HG03097 (cell line): ENCODE results near the gene SEPTIN8.
"Not testable (repeated sequence)": the region's sequence is repeated elsewhere in the genome, so short reads cannot be mapped to it uniquely, and the experiment has no call there.

Source experiments
- ATAC-seq: cut with Tn5 transposase; IDR thresholded peaks from one replicate; pipeline ENCODE4 v1.9.1; 2021; ENCODE audit not compliant: unreplicated experiment, low FRiP score

SEPTIN8 gene

DNA sequence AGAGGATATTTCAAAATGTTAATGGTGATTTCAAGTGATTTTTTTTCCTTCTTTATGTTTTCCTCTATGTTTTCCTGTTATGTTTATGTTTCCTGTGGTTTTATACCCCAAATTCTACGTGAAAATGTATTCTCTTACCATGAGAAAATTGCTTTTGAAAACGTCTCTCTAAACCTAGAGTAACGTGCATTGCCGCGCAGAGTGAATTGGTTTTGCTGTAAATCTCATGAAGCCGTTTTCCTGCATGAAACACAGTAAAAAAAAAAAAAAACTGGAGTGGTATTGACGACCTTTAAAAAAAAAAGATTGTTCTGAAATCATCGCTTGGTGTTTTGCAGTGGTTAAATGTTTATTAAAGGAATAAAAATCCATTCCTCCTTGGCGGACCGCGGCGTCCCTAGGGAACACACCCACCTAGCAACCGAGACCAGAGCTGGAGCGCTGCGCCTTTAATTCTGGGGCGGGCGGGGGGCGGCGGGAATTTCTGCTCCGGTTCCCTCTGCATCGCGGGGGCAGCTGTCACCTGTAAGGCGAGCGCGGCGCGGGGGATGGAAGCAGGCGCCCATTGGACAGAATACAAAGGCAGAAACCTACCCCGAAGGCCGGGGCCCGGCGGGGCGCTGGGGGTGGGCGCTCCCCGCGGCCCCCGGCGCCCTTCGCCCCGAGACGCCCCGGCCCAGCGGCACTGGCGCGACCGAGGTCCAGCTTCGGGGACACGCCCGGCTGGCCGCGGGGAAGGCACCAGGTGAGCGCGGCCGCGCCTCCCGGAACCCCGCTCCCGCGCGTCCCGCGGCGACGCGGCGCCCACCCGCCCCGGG is 36.0 kb upstream of the SEPTIN8 start, which contains the start of gene SOWAHA:
TSS of gene SOWAHA (plus strand) at position 522 of the 818 bp plus-strand sequence. CDS start 320 bp downstream, outside the sequence.
- ATAC-seq, result no peak

- ATAC-seq, result no peak
Measured at GRCh38 chr5:132812123-132812765, 35.2 kb upstream of the SEPTIN8 start.

GRCh38 chr5:132810605-132811004 is 33.6 kb upstream of the SEPTIN8 start:
- no peak for ATAC-seq

GRCh38 chr5:132808866-132809265 is 31.8 kb upstream of the SEPTIN8 start:
- ATAC-seq, result no peak

GRCh38 chr5:132808448-132808847 is 31.4 kb upstream of the SEPTIN8 start:
- ATAC-seq, result no peak

DNA sequence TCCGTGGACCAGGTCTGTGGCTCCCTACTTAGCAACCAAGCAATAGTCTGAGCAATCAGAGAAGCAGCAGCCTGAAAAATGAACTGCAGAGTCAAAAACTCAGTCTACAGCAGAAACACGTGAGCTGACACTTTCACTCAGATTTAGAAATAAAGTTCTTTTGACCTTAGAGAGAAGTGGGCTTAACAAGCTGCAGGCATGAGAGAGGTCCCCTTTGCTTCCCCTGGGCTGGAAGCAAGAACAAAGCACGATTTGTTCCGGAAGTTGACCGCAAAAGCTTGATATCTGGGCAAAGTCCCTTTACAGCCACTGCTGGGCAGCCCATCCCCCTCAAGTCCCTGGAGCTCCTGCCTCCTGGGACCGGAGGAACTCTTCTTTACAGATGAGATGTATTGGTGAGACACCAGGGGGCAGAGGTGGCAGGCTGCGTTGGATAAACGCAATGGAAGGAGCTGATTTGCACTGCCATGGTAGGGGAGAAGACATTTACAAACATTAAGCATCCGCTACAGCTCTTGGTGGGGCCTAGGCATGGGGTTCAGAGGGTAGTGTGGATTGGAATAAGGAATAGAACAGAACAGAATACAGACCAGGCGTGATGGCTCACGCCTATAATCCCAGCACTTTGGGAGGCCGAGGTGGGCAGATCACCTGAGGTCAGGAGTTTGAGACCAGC is 30.3 kb upstream of the SEPTIN8 start:
- no peak for ATAC-seq

DNA sequence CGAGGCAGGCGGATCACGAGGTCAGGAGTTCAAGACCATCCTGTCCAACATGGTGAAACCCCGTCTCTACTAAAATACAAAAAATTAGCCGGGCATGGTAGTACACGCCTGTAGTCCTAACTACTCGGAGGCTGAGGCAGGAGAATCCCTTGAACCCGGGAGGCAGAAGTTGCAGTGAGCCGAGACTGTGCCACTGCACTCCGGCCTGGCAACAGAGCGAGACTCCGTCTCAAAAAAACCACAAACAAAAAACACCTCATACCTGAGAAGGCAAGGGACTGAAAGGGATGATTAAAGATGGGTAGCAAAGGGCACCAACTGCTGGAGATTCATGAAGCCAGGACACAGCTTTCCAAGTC is 29.7 kb upstream of the SEPTIN8 start:
- ATAC-seq, result not testable (repeated sequence)

- not testable (repeated sequence) for ATAC-seq
Measured at GRCh38 chr5:132805872-132806271, 28.8 kb upstream of the SEPTIN8 start.

DNA sequence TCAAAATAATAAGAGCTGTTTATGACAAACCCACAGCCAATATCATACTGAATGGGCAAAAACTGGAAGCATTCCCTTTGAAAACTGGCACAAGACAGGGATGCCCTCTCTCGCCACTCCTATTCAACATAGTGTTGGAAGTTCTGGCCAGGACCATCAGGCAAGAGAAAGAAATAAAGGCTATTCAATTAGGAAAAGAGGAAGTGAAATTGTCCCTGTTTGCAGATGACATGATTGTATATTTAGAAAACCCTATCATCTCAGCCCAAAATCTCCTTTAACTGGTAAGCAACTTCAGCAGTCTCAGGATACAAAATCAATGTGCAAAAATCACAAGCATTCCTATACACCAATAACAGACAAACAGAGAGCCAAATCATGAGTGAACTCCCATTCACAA is 27.2 kb upstream of the SEPTIN8 start:
- not testable (repeated sequence) for ATAC-seq

- ATAC-seq, result not testable (repeated sequence)
Measured at GRCh38 chr5:132802685-132803066, 25.6 kb upstream of the SEPTIN8 start.

DNA sequence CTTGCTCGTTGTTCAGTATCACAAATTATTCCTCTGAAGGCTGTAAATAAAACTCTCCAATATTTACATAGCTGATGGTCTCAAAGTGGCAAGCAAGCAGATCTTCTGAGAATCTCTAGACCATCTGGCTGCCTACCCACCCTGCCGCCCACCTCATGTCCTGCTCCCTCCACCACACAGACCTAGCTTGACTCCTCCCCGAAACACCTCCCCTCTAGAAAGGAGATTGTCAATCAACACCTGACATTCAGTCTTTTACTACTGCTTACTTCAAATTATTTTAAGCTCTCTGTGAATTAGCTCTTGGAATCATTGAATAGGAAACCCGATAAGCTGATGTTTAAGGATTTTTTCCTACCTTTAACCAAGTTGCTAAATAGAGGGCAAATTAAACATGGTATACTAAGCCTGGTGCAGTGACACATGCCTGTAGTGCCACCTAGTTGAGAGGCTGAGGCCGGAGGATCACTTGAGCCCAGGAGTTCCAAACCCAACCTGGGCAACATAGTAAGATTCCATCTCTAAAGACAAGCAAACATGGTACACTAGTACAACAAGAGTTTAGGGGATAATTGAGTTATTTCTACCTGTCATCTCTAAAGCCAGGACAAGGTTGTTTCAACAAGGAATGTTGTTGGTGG is 25.1 kb upstream of the SEPTIN8 start:
- no peak for ATAC-seq

DNA sequence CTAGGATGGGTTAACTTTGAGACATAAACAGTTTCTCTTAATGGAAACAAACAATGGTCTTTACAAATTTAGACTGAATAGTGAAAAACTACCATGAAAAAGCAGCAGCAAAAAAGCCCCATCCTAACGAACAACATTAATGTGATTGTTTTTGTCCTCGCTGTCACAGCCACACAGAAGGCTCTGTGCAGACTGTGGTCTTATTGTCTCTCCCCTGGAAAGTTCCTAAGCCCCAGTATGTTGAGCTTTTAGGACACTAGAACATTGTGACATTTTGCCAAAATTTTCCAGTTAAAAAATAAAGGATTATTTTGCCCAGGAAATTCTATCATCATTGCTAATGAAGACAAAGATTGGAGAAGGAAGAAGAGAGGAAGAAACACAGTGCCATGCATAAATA is 23.5 kb upstream of the SEPTIN8 start:
- ATAC-seq, result no peak

DNA sequence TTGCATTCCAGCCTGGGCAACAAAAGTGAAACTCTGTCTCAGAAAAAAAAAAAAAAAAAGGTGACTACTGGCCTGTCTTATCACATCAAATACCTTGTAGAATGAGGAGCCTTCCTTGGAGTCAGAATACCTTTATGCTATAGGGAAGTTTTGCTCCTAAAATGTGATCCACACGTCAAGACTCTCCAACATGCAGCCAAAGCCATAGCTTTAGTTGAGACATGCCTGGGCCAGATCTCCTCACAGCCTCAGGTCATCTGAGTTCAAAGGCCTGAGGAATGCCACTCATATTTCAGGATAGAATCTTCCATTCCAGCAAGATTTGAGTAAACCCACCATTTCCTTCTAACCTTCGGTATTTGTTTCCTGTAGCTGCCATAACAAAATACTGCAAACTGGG is 22.4 kb upstream of the SEPTIN8 start:
- ATAC-seq, result no peak

DNA sequence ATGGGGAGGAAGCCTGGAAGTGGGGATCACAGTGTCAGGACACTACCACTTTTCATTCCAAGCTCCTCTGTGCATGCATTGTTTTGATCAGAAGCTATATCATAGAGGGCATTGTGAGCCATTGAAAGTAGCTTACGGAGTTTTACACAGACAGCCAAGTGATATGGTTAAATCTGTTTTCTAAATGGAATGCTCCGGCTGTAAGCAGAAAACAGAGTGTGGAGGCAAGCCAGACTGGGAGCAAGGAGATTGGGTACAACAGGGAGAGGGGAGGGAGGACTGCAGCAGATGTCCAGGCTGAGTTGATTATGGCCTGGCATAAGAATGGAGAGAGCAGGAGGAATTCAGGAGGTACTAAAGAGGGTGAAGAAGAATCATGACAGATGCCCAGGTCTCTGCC is 20.6 kb upstream of the SEPTIN8 start:
- no peak for ATAC-seq

- no peak for ATAC-seq
Measured at GRCh38 chr5:132791026-132791425, 14.0 kb upstream of the SEPTIN8 start.

GRCh38 chr5:132790201-132790865 is 13.3 kb upstream of the SEPTIN8 start:
- no peak for ATAC-seq

DNA sequence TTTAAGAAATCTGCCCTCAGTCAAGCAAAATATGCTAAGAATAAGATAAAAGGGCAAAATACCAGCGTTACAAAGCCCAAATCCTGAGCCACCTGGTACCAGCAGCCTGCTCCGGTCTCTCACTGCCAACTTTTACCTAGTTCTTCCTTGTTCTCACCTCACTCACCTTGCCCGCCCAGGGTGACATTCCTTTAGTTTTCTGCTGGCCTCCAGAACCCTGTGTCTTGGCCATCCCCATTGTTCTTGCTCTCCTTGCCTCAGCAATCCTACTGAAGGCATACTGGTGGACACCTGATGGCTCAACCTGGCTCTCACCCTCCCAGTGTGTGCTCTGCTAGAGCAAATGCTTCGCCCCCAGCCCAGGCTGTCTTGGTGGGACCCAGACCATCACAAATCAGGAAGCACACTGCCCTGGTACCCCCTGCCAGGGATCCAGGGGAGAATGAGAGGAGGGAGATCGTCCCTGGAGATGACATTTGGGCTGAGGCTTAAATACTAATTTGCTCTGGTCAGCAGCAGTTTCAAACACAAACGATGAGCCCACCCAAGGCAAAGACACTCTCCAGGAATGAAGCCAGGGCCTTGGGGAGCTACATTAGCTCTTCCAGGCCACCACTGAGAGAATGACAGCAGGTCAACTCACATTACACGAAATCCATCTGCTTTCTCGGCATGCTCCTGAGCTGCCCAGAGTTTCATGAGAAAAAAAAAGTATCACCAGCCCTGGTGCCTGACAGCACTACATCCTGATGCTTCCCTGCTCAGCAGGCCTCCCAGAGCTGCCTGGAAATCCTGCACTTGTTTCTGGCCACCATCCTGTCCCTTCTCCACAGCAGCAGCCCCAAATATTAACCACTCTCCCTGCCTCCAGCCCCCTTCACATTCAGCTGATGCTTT is 12.2 kb upstream of the SEPTIN8 start:
- no peak for ATAC-seq

DNA sequence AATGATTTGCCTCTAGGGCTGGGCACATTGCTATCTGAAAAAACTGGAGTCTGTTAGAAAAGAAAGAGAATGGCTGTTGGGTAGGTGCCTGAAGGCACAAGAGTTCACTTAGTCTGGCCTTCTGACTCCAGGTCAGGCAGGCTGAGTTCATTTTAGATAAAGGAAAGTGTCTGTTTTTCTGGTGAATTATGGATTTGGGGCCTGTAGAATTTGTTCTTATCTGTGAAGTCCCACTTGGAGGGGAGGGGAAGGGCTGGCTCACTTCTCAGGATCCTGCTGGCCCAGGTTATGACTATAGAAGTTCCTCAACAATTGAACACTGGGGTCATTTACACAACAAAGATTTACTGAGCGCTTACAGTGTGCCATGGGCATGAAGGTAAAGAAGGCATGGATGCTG is 11.5 kb upstream of the SEPTIN8 start:
- ATAC-seq, result no peak

DNA sequence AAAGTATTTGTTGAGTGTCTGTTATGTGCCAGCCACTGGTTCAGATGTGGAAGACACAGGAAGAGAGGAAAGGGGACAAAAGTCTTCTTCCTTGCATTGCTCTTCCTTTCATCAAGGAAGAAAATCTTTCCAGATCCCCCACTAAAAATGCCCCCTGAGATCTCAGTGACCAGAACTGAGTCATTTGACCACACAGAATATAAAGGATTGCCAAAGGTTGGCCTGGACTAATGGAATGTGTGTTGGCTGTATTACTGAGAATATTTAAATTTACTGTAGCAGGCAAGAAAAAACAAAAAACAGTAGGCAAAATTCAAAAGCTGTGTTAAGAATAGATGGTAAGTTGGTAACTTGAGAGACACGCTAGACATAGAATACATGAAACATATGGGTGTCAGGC is 10.0 kb upstream of the SEPTIN8 start:
- no peak for ATAC-seq

GRCh38 chr5:132785864-132786263 is 8.8 kb upstream of the SEPTIN8 start:
- no peak for ATAC-seq
